ENCODE measurements around the gene BCAS1.

BCAS1 gene

GRCh38 chr20:54062812-54063280, 7.5 kb downstream of the BCAS1 start:
- no peak for TF ChIP-seq EZH2 (IDR thresholded peaks at IDR 0.05; ENCODE audit: borderline replicate concordance, low read length)
- peak; percentile 77 for TF ChIP-seq CTCF (IDR thresholded peaks at IDR 0.05; ENCODE audit: low read length)
- Histone ChIP-seq H3F3A (ENCODE audit: insufficient read depth, low read length) (no peaks in the 10 kb centered on the region), H3K27me3 (ENCODE audit: insufficient read depth, low read length) (peaks cover 6% of the 10 kb centered on the region; the same call in 1 of the 2 replicates), H3K79me2 (ENCODE audit: insufficient read depth, low read length) (no peaks in the 10 kb centered on the region), H3K27ac (ENCODE audit: low read depth, low read length, poor library complexity, severe bottlenecking) (no peak overlapping the region), H3K4me1 (ENCODE audit: insufficient read depth, low read length, severe bottlenecking) (peaks cover 25% of the 10 kb centered on the region), H3K4me3 (ENCODE audit: low read depth, low read length, poor library complexity, severe bottlenecking) (no peak overlapping the region), H3K36me3 (ENCODE audit: insufficient read depth, low read length) (no peaks in the 10 kb centered on the region), H3K4me2 (ENCODE audit: low read length) (no peak overlapping the region), H4K20me1 (ENCODE audit: insufficient read depth, low read length) (no peaks in the 10 kb centered on the region), H3K9me3 (ENCODE audit: low read length) (no peaks in the 10 kb centered on the region), H2AFZ (ENCODE audit: low read length) (no peak overlapping the region), H3K9ac (ENCODE audit: low read length) (no peak overlapping the region), H3K9me2 (ENCODE audit: low read depth, low read length) (no peaks in the 10 kb centered on the region)

- no peaks in the 10 kb centered on the region for H3K36me3 ChIP-seq (ENCODE audit: insufficient read depth, low read length)
- H3K9me3 ChIP-seq (ENCODE audit: low read length) = no peaks in the 10 kb centered on the region
- H3K4me3 ChIP-seq (ENCODE audit: low read depth, low read length, poor library complexity, severe bottlenecking) = no peak overlapping the region
- no peak overlapping the region for H3K4me2 ChIP-seq (ENCODE audit: low read length)
- TF ChIP-seq EZH2 (IDR thresholded peaks at IDR 0.05; ENCODE audit: borderline replicate concordance, low read length) (no peak), CTCF (IDR thresholded peaks at IDR 0.05; ENCODE audit: low read length) (no peak)
- no peak overlapping the region for H3K9ac ChIP-seq (ENCODE audit: low read length)
- no peak overlapping the region for H2AFZ ChIP-seq (ENCODE audit: low read length)
- H3K79me2 ChIP-seq (ENCODE audit: insufficient read depth, low read length) = no peaks in the 10 kb centered on the region
- peaks cover 6% of the 10 kb centered on the region; the same call in 1 of the 2 replicates for H3K27me3 ChIP-seq (ENCODE audit: insufficient read depth, low read length)
- H3K27ac ChIP-seq (ENCODE audit: low read depth, low read length, poor library complexity, severe bottlenecking) = no peak overlapping the region
- H3K9me2 ChIP-seq (ENCODE audit: low read depth, low read length) = no peaks in the 10 kb centered on the region
- H3K4me1 ChIP-seq (ENCODE audit: insufficient read depth, low read length, severe bottlenecking) = peaks cover 25% of the 10 kb centered on the region
- H3F3A ChIP-seq (ENCODE audit: insufficient read depth, low read length) = no peaks in the 10 kb centered on the region
- no peaks in the 10 kb centered on the region for H4K20me1 ChIP-seq (ENCODE audit: insufficient read depth, low read length)
Measured at GRCh38 chr20:54061101-54061881, 9.1 kb downstream of the BCAS1 start.

- no peaks in the 10 kb centered on the region for H3F3A ChIP-seq (ENCODE audit: insufficient read depth, low read length)
- no peak overlapping the region for H2AFZ ChIP-seq (ENCODE audit: low read length)
- no peaks in the 10 kb centered on the region for H3K9me3 ChIP-seq (ENCODE audit: low read length)
- no peaks in the 10 kb centered on the region for H3K27me3 ChIP-seq (ENCODE audit: insufficient read depth, low read length)
- no peak overlapping the region for H3K27ac ChIP-seq (ENCODE audit: low read depth, low read length, poor library complexity, severe bottlenecking)
- H3K9ac ChIP-seq (ENCODE audit: low read length) = no peak overlapping the region
- TF ChIP-seq CTCF (IDR thresholded peaks at IDR 0.05; ENCODE audit: low read length) (no peak), EZH2 (IDR thresholded peaks at IDR 0.05; ENCODE audit: borderline replicate concordance, low read length) (no peak)
- H3K4me2 ChIP-seq (ENCODE audit: low read length) = no peak overlapping the region
- H3K36me3 ChIP-seq (ENCODE audit: insufficient read depth, low read length) = no peaks in the 10 kb centered on the region
- H3K9me2 ChIP-seq (ENCODE audit: low read depth, low read length) = no peaks in the 10 kb centered on the region
- H3K79me2 ChIP-seq (ENCODE audit: insufficient read depth, low read length) = no peaks in the 10 kb centered on the region
- H4K20me1 ChIP-seq (ENCODE audit: insufficient read depth, low read length) = no peaks in the 10 kb centered on the region
- no peak overlapping the region for H3K4me3 ChIP-seq (ENCODE audit: low read depth, low read length, poor library complexity, severe bottlenecking)
- H3K4me1 ChIP-seq (ENCODE audit: insufficient read depth, low read length, severe bottlenecking) = peaks cover 25% of the 10 kb centered on the region
Measured at GRCh38 chr20:54059691-54060364, 10.6 kb downstream of the BCAS1 start.
